Mononuclear cell (primary cell): ENCODE data around the gene PCA3. TPM values are rescaled to one million over a fixed set of nuclear protein-coding genes. Genes with fewer than 3 reads are reported as not detected.

ENCODE experiments used
- H3K27me3 ChIP-seq: 2 replicates; pipeline ENCODE4 v1.6.0; 2011; ENCODE audit warnings: low read length, control low read depth; ENCODE audit not compliant: insufficient read depth
- H3K4me1 ChIP-seq: 2 replicates; pipeline ENCODE4 v1.5.1; 2011; ENCODE audit warnings: mild to moderate bottlenecking, low read length, control low read depth; ENCODE audit not compliant: insufficient read depth
- H3K4me3 ChIP-seq: 2 replicates; pipeline ENCODE4 v1.5.1; 2011; ENCODE audit warnings: mild to moderate bottlenecking, low read length, moderate library complexity
- H3K9me3 ChIP-seq: 2 replicates; pipeline ENCODE4 v1.5.1; 2011; ENCODE audit warnings: low read depth, mild to moderate bottlenecking, control low read depth, low read length
- total RNA-seq: library from RNA; depleted of rRNA; stranded (reverse); fragments of >200 nt; gene quantifications from one replicate; pipeline ENCODE4 v1.2.3, GENCODE V29; 2012

Gene PCA3
- total RNA-seq, 1 donor, result under 0.01 TPM

DNA sequence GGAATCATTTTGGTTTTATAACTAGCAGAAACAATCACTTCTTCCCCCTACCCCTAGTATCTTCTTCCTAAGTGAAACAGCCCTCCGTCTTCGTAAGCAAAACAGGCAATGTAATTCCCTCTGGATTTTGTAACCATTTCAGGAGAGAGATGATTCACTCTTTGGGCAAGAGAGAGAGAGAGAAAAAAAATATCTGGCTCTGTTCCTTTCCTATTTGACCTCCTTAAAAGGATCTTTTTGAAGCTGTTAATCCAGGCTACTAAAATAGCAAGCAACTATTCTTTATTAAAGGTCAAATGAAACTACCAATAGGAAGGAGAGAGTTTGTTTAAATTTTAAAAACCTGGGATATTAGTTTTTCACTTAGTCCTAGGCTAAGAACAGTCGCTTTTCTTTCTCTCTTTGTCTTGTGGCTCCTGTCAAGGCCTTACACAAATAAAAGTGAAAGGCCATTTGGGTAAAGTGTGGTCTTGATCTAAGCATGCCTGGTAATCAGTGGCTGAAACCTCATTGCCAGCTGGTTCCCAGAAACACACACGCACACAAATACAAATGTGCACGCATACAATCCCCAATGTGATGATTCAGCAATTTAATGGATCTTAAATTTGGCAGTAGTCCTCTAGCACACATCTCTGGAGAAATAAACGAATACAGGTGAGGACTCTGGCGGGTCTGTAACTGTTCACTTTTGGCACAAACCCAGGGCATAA is 71.5 kb downstream of the PCA3 start:
- Histone ChIP-seq H3K9me3 (no peaks in the 10 kb centered on the region), H3K4me3 (no peak overlapping the region), H3K27me3 (no peaks in the 10 kb centered on the region), H3K4me1 (no peaks in the 10 kb centered on the region)

Other genes with a start within 250 kb of the PCA3 start
- 0.31 TPM for gene PRUNE2, start 141.7 kb downstream of the PCA3 start, total RNA-seq